Measurements from ENCODE around the gene DPH3. TPM values are rescaled to one million over a fixed set of nuclear protein-coding genes. Genes with fewer than 3 reads are reported as not detected.

Gene DPH3
- total RNA-seq, 1 donor from 2014 or later = 30.5 TPM

DNA sequence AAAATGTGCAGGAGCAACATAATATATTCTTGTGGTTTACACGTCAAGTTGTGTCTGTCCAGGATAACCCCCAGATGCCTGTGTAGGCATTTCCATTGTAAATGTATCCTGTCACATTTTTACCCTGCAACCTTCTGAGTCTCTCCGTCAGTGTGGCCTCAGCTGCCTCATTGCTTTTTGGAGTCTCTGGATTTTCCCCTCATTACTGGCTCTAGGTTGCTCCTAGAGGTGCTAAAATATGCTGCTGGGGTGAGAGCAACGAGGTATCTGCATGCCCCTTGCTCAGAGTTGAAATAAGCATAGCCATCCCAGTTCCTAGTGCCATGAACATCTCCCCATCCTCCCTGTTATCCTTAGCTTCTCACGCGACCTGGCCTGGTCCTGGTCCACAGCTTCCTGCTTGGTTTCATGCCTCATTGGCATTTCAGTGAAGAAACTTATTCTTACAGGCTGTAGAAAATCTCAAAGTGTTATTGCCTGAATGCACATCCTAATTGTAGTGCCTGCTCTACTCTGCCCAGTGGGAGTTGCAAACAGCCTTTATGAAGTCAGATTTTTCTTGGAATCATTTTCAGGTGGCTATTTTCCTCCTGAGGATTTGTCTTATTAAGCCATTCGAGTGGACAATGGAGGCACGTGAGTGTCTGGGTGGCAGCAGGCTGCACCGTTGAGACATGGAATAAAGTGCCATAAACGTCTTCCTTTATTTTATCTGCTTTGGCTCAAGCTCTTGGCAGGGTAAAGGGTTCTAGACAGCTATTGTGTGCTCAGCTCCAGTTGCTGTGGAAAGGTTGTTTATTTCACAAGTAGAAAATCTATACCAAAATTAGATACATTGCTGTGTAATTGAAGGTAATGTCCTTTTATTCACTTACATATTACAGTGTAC is 33.5 kb upstream of the DPH3 start:
- Histone ChIP-seq H3K36me3 (ENCODE audit: control insufficient read depth, insufficient read depth, low read length) (no peaks in the 10 kb centered on the region), H3K27me3 (ENCODE audit: control insufficient read depth, insufficient read depth, low read length) (no peaks in the 10 kb centered on the region), H3K4me3 (ENCODE audit: low read depth, low read length) (no peak overlapping the region)
- DNase-seq (ENCODE audit: low read depth) = no peak
- TF ChIP-seq, protein P1, sequence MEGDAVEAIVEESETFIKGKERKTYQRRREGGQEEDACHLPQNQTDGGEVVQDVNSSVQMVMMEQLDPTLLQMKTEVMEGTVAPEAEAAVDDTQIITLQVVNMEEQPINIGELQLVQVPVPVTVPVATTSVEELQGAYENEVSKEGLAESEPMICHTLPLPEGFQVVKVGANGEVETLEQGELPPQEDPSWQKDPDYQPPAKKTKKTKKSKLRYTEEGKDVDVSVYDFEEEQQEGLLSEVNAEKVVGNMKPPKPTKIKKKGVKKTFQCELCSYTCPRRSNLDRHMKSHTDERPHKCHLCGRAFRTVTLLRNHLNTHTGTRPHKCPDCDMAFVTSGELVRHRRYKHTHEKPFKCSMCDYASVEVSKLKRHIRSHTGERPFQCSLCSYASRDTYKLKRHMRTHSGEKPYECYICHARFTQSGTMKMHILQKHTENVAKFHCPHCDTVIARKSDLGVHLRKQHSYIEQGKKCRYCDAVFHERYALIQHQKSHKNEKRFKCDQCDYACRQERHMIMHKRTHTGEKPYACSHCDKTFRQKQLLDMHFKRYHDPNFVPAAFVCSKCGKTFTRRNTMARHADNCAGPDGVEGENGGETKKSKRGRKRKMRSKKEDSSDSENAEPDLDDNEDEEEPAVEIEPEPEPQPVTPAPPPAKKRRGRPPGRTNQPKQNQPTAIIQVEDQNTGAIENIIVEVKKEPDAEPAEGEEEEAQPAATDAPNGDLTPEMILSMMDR (IDR thresholded peaks at IDR 0.05; ENCODE audit: insufficient read depth, low read length, poor library complexity, severe bottlenecking) = no peak

GRCh38 chr3:16295298-16295890 is 30.7 kb upstream of the DPH3 start:
- no peaks in the 10 kb centered on the region for H3K27me3 ChIP-seq (ENCODE audit: control insufficient read depth, insufficient read depth, low read length)
- H3K4me3 ChIP-seq (ENCODE audit: low read depth, low read length) = no peak overlapping the region
- no peak for DNase-seq (ENCODE audit: low read depth)
- H3K36me3 ChIP-seq (ENCODE audit: control insufficient read depth, insufficient read depth, low read length) = no peaks in the 10 kb centered on the region
- TF ChIP-seq, protein P1 (IDR thresholded peaks at IDR 0.05; ENCODE audit: insufficient read depth, low read length, poor library complexity, severe bottlenecking) = no peak

- H3K36me3 ChIP-seq (ENCODE audit: control insufficient read depth, insufficient read depth, low read length) = no peaks in the 10 kb centered on the region
- no peaks in the 10 kb centered on the region for H3K27me3 ChIP-seq (ENCODE audit: control insufficient read depth, insufficient read depth, low read length)
- TF ChIP-seq, protein P1 (IDR thresholded peaks at IDR 0.05; ENCODE audit: insufficient read depth, low read length, poor library complexity, severe bottlenecking) = no peak
- DNase-seq (ENCODE audit: low read depth) = no peak
- no peak overlapping the region for H3K4me3 ChIP-seq (ENCODE audit: low read depth, low read length)
These were observed 30.1 kb upstream of the DPH3 start for GRCh38 chr3:16294844-16295243.

GRCh38 chr3:16290827-16291196 is 26.1 kb upstream of the DPH3 start:
- TF ChIP-seq, protein P1 (IDR thresholded peaks at IDR 0.05; ENCODE audit: insufficient read depth, low read length, poor library complexity, severe bottlenecking) = no peak
- H3K36me3 ChIP-seq (ENCODE audit: control insufficient read depth, insufficient read depth, low read length) = no peaks in the 10 kb centered on the region
- H3K27me3 ChIP-seq (ENCODE audit: control insufficient read depth, insufficient read depth, low read length) = no peaks in the 10 kb centered on the region
- no peak overlapping the region for H3K4me3 ChIP-seq (ENCODE audit: low read depth, low read length)
- DNase-seq (ENCODE audit: low read depth) = no peak

- no peak overlapping the region for H3K4me3 ChIP-seq (ENCODE audit: low read depth, low read length)
- no peak for DNase-seq (ENCODE audit: low read depth)
- H3K36me3 ChIP-seq (ENCODE audit: control insufficient read depth, insufficient read depth, low read length) = no peaks in the 10 kb centered on the region
- TF ChIP-seq, protein P1 (IDR thresholded peaks at IDR 0.05; ENCODE audit: insufficient read depth, low read length, poor library complexity, severe bottlenecking) = peak; percentile 76
- no peaks in the 10 kb centered on the region for H3K27me3 ChIP-seq (ENCODE audit: control insufficient read depth, insufficient read depth, low read length)
These were observed 25.5 kb upstream of the DPH3 start for GRCh38 chr3:16290007-16290826.

All from kidney epithelial cell (primary cell).